ENCODE measurements around the gene HNRNPD.
"Not testable (repeated sequence)": the region's sequence is repeated elsewhere in the genome, so short reads cannot be mapped to it uniquely, and the experiment has no call there.

Gene HNRNPD

GRCh38 chr4:82373816-82374625 lies at the start of gene HNRNPD:
HNRNPD (minus strand) TSS chr4:82373991; CDS start chr4:82373678, 313 bp downstream.
- in situ Hi-C loops (cut with MboI; ENCODE audit: low sequenced_read_pairs) = no loop called here

DNA sequence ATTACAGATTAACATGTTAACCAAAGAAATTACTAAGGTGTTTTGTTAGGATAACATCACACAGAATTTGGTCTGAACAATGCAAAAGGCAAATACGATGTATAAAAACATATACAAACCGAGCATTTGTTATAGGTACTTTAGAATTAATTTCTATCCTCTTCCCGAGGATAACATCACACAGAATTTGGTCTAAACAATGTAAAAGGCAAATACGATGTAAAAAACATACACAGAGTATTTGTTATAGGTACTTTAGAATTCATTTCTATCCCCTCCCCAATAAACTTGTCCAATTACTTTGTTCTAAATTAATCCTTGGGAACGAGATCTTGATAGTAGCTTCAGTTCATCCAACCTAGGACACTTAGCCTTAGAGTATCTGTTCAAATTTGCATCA lies 48.8 kb upstream of the HNRNPD start:
- in situ Hi-C loops (cut with MboI; ENCODE audit: low sequenced_read_pairs) = no loop called here

DNA sequence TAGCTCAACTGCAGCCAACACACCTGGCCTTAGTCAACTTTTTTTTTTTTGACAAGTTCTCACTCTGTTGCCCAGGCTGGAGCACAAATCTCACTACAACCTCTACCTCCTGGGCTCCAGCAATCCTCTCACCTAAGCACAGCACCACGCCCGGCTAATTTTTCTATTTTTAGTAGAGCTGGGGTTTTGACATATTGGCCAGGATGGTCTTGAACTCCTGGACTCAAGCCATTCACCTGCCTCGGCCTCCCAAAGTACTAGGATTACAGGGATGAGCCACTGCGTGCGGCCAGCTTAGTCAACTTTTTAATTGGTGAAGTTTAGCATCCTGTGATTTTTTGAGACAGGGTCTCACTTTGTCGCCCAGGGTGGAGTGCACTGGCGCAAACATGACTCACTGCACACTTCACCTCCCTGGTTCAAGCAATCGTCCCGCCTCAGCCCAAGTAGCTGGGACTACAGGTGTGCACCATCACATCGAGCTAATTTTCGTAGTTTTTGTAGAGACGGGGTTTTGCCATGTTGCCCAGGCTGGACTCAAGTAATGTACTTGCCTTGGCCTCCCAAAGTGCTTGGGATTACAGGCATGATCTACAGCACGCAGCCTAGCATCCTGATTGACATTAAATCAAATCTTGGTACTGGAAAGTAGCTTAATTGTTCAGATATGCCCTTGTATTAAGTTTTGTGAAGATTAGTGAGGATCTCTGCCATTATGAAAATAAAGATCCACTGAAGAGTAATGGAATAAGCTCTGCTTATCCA lies 48.2 kb upstream of the HNRNPD start:
- in situ Hi-C loops (cut with MboI; ENCODE audit: low sequenced_read_pairs) = no loop called here

DNA sequence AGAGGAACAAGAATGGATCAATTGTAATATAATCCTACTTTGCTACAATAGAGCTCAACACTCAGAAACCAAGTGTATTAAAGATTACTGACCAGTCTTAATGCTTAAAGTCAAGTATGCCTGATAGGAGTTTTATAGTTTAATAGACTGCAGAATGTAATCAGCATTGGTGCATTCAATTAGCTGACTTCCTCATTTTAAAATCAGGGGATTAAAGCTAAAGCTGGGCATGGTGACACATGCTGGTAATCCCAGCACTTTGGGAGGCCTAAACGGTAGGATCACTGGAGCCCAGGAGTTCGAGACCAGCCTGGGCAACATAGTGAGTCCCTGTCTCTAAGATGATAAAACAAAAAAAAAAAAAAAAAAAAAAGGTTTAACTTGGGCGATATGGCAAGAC lies 45.7 kb upstream of the HNRNPD start:
- in situ Hi-C loops (cut with MboI; ENCODE audit: low sequenced_read_pairs) = no loop called here

- in situ Hi-C loops (cut with MboI; ENCODE audit: low sequenced_read_pairs) = no loop called here
Observed at GRCh38 chr4:82415922-82416365, 42.2 kb upstream of the HNRNPD start.

DNA sequence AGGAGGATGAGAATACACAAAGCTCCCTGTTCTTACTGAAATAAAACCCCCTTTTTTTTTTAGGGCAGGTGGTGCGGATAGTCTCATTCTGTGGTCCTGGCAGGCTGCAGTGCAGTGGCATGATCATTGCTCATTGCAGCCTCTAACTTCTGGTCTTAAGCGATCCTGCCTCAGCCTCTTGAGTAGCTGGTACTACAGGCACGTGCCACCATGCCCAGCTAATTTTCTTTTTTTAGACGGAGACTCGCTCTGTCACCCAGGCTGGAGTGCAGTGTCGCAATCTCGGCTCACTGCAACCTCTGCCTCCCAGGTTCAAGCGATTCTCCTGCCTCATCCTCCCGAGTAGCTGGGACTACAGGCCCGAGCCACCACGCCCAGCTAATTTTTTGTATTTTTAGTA lies 41.3 kb upstream of the HNRNPD start:
- in situ Hi-C loops (cut with MboI; ENCODE audit: low sequenced_read_pairs) = not testable (repeated sequence)

DNA sequence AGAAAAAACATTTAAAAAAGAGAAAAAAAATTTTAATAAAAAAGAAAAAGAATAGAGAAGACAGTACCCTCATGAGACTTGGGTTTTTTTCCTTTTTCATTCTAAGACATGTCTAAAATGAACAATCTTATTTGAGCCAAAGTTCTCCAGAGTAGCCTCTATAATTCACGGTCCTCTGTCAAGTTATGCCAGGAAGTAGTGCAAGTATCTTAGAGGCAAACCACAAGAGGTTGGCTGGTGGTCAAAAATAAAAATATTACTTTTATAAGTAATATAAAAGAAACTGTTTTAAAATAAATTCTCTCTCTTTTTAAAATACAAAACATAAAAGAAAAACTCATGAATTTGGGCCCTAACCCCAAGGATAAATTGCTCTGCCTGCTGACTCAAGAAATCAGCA lies 29.9 kb upstream of the HNRNPD start:
- in situ Hi-C loops (cut with MboI; ENCODE audit: low sequenced_read_pairs) = no loop called here

- in situ Hi-C loops (cut with MboI; ENCODE audit: low sequenced_read_pairs) = no loop called here
Observed at GRCh38 chr4:82402196-82402775, 28.5 kb upstream of the HNRNPD start.

DNA sequence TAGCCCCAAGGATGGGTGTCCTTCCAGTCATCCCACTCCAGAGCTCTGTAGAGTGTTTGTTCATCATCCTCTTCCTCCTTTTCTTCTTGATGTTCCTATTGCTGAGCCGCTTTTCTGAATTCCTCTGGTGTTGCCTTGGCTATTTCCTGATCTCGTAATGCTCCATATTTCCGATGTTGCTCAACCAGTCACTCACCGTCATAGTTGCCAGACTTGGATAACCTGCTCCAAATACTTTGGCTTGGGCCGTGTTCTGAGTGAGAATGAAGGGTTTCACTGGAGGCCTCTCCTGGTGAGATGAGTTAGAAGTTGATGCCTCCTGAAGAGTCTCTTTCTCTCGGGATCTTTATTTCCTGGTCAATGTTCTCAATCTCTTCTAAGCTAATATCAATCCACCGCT lies 27.8 kb upstream of the HNRNPD start:
- in situ Hi-C loops (cut with MboI; ENCODE audit: low sequenced_read_pairs) = no loop called here

DNA sequence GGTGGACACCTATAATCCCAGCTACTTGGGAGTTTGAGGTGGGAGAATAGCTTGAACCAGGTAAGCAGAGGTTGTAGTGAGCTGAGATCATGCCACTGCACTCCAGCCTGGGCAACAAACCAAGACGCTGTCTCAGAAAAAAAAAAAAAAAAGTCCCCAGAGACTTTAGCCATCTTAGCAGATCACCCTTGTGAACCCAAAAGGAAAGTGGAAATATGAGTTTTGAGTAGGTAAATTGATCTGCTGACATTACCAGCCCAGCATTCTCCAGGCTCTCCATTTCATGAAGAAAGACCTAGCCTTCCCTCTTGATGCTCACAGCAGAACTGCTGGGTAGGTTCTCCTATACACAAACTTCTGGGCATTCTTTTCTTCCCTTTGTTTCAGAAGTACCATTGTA lies 24.5 kb upstream of the HNRNPD start:
- in situ Hi-C loops (cut with MboI; ENCODE audit: low sequenced_read_pairs) = no loop called here

DNA sequence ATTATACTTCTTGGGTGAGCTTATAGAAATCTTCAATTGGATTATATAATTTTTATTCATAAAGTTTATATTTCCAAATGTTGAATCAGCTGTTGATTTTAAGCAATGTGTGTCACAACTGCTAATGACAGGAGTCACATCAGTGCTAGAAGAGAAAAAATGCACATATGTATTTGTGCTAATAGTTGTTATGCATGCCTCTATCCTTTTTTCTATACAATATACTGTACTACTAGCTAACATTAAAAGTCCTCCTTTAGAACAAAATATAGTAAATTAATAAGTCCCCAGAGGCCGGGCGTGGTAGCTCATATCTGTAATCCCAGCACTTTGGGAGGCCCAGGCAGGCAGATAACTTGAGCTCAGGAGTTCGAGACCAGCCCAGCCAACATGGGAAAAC lies 23.7 kb upstream of the HNRNPD start:
- in situ Hi-C loops (cut with MboI; ENCODE audit: low sequenced_read_pairs) = no loop called here

GRCh38 chr4:82394896-82395295 lies 21.1 kb upstream of the HNRNPD start:
- in situ Hi-C loops (cut with MboI; ENCODE audit: low sequenced_read_pairs) = no loop called here

- in situ Hi-C loops (cut with MboI; ENCODE audit: low sequenced_read_pairs) = not testable (repeated sequence)
Observed at GRCh38 chr4:82390061-82390460, 16.3 kb upstream of the HNRNPD start.

- in situ Hi-C loops (cut with MboI; ENCODE audit: low sequenced_read_pairs) = no loop called here
Observed at GRCh38 chr4:82388405-82388804, 14.6 kb upstream of the HNRNPD start.

DNA sequence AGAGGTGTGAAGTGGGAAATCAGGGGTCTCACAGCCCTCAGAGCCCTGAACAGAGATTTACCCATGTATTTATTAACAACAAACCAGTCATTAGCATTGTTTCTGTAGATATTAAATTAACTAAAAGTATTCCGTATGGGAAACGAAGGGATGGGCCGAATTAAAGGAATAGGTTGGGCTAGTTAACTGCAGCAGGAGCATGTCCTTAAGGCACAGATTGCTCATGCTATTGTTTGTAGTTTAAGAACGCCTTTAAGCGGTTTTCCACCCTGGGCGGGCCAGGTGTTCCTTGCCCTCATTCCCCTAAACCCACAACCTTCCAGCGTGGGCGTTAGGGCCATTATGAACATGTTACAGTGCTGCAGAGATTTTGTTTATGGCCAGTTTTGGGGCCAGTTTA lies 12.5 kb upstream of the HNRNPD start:
- in situ Hi-C loops (cut with MboI; ENCODE audit: low sequenced_read_pairs) = not testable (repeated sequence)

DNA sequence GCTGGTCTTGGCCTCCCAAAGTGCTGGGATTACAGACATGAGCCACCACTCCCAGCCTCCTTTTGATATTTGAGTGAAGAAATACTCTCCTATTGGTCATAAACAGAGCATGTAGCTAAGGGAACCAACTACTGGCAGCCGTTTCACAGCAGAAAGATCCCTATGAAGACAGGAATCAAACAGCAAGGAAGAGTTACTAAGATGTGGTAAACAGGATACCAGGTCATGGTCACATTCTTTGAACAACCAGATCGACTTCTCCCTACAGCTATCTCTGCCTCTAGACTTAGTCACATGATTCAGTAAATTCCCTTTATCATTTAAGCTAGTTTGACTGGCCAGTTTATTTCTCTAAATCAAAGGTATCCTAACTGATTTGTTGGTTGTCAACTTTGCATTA lies 9.0 kb upstream of the HNRNPD start:
- in situ Hi-C loops (cut with MboI; ENCODE audit: low sequenced_read_pairs) = no loop called here

- in situ Hi-C loops (cut with MboI; ENCODE audit: low sequenced_read_pairs) = no loop called here
Observed at GRCh38 chr4:82381661-82382296, 8.0 kb upstream of the HNRNPD start.

DNA sequence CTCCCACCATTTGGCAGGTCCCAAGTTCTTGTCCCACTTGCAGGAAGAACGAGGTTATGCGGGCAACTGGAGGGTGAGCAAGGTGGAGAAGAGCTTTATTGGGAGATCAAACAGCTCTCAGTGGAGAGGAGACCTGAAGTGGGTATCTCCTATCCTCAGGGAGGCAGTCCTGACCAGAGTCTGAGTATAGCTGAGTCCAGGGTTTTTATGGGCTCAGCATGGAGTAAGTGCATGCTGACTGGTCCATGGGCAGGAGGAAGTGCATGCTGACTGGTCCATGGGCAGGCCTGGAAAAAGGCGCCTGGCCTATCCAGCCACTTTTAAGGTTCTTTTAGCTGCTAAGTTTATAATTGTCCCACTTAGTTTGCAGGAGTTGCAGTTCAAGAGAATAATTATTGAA lies 7.4 kb upstream of the HNRNPD start:
- in situ Hi-C loops (cut with MboI; ENCODE audit: low sequenced_read_pairs) = no loop called here

DNA sequence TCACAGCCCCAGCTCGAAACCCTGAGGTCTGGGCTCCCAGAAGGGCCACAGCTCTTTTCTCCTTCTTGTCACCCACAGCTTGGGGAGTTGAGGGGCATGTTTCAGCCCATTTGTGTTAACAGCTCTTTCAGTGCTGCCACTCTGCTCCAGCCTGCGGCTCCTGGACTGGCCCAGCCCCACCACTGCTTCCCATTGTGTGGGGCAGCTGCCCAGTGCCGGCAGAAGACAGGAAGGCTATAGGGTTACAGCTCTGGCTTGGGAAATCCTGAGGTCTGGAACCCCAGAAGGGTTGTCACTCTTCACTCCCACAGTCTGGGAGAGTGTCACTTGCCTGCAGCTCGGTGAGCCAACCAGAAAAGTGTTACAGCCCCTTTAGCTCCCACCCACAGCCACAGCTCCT lies 7.0 kb upstream of the HNRNPD start:
- in situ Hi-C loops (cut with MboI; ENCODE audit: low sequenced_read_pairs) = no loop called here

GRCh38 chr4:82380344-82380743 lies 6.6 kb upstream of the HNRNPD start:
- in situ Hi-C loops (cut with MboI; ENCODE audit: low sequenced_read_pairs) = no loop called here

DNA sequence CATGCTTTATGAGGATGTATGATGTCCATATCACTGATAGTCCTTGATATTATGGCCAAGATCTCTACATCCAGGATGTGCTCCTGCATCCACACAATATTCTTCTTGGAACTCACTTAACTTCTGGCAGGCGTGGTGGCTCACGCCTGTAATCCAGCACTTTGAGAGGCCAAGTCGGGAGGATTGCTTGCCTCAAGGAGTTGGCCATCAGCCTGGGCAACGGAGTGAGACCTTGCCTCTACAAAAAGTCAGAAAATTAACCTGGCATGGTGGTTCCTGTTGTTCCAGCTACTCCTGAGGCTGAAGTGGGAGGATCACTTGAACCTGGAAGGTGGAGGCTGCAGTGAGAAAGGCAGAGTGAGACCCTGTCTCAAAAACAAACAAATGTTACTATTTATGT lies 2.3 kb upstream of the HNRNPD start:
- in situ Hi-C loops (cut with MboI; ENCODE audit: low sequenced_read_pairs) = no loop called here

GRCh38 chr4:82373486-82373815 lies 340 bp downstream of the HNRNPD start:
- in situ Hi-C loops (cut with MboI; ENCODE audit: low sequenced_read_pairs) = no loop called here

Measured in HL-60/S4 treated with retinoic acid at 250 ng/mL for 4 days and 3 days (cell line).